RPMI8226 (cell line): ENCODE results near the gene CDC42EP3.
A peak's percentile ranks its signal among the peaks of the same experiment; 100 is the strongest.

Experiments used
- DNase-seq: peaks from one replicate; pipeline ENCODE4 v3.0.0-alpha.2; 2015

Gene CDC42EP3

DNA sequence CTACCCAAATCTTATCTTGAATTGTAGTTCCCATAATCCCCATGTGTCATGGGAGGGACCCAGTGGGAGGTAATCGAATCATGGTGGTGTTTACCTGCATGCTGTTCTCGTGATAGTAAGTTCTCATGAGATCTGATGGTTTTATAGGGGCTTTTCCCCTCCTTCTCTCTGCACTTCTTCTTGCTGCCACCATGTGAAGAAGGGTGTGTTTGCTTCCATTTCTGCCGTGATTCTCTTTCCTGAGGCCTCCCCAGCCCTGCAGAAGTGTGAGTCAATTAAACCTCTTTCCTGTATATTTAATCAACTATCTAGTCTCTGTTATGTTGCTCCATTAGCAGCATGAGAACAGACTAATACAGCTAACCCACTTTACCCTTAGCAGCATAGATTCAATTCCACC, 37.6 kb downstream of the CDC42EP3 start:
- no peak for DNase-seq

GRCh38 chr2:37633234-37633633, 38.2 kb downstream of the CDC42EP3 start:
- DNase-seq = no peak

GRCh38 chr2:37632310-37632709, 39.1 kb downstream of the CDC42EP3 start:
- no peak for DNase-seq

DNA sequence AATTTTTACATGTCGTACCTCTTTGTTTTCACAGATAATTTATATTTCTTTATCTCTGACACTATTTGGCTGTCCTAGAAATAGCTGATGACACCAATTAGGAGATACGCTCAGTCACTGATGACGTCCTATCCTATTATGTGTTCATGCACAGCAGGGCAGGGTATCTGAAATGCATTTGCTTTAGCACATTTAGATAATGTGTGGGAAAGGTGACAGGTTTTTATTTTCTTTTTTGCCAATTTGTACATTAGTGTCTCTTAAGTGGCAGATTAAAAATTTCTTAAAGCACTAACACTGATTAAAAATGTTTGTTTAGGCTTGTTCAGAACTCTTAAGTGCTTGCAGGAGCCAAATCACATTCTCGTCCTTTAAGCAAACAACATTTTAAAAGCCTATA, 39.7 kb downstream of the CDC42EP3 start:
- no peak for DNase-seq

GRCh38 chr2:37631292-37631691, 40.1 kb downstream of the CDC42EP3 start:
- no peak for DNase-seq

GRCh38 chr2:37630776-37631175, 40.7 kb downstream of the CDC42EP3 start:
- no peak for DNase-seq

DNA sequence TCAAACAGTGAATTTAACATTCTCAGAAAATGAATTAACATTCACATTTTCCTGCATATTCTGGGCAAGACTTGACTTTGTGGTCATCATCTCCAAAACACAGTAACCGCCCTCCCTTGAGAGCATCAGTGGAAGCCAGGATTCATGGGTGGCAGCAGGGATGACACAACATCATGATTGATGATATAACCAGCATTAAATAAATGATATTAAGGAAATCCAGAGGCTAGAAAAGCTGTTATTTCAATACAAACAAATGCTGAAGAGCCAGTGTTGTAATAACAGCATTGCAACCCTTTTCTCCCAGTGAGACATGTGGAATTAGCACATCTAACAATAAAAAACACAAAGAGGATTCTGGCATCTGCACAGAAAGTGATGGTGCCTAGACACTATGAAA, 41.1 kb downstream of the CDC42EP3 start:
- no peak for DNase-seq

DNA sequence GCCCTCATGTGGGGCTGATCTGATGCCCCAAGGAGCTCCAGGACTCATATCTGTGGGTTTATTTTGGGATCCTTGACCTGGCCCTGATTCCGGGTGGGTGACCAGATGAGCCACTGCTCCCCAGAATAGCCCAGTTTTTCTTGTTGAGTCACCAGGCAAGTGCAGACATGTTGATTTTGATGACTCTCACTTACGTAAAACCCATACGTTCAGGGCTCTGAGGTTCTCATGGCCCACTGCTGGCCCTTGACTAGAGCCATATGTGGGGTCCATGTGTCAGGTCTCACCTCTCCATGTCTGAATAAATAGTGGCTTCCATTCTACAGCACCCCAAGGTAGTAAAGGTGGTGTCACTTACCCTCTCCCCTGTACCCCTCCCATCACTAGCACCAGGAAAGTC, 41.9 kb downstream of the CDC42EP3 start:
- DNase-seq = no peak

DNA sequence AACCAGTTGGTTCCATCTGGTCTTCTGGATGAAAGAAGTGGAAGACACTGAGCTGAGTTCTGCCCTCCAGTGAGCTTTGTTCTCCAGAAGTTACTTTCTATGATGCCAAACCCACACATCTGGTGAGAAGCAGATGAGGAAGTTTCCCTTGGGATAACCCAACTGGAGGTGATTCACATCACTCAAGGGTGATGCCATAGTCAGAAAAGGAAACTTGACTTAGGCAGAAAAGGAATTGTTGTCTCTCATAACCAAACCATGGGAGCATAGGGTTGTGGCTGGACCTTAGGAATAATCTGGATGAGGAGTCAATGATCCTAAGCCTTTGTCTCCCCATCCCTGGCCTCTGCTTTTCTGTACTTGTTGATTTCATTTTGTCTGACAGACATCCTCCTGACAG, 43.7 kb downstream of the CDC42EP3 start:
- DNase-seq = no peak

GRCh38 chr2:37625796-37626571, 45.5 kb downstream of the CDC42EP3 start:
- peak; percentile 83 for DNase-seq

GRCh38 chr2:37625156-37625555, 46.3 kb downstream of the CDC42EP3 start:
- DNase-seq = no peak

DNA sequence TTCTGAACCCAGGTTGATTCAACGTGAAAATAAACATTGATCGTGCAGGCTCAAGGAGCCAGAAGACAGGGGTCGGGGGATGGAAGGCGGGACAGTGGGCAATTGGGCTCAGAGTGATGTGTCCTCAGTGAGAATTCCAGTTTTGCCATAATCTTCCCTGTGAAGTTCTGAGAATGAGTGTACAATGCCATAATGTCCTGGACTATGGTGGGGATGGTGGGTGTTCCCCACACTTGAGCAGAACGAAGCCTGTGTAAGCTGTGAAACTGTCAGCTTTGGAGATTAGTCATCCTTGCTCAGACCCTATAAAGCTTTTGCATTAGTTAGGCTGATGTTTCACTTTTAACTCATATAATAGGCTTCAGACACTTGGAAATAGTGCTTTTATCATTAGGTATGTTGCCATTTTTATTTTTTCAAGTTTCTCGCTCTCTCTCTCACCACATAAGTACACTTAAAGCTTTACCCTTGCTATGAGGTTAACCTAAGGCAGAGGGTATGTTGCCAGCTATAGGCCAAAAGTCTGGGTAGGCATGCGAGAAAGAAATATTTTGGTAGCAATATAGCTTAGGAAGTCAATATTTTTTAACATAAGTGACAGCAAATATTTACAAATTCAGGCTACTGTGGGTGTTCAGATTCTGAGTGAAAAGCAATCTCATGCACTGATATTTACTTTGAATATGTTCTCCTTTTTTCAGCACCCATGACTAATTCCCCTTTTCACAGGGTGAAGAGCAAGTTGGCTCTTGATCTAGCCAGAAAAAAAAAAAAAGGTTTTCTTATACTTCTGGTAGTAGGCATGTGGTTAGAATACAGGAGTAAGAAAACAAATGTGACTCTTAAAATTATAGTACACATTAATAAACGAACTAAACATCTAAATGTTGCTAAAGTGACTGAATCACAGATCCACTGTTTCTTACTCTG, 47.2 kb downstream of the CDC42EP3 start:
- no peak for DNase-seq

DNA sequence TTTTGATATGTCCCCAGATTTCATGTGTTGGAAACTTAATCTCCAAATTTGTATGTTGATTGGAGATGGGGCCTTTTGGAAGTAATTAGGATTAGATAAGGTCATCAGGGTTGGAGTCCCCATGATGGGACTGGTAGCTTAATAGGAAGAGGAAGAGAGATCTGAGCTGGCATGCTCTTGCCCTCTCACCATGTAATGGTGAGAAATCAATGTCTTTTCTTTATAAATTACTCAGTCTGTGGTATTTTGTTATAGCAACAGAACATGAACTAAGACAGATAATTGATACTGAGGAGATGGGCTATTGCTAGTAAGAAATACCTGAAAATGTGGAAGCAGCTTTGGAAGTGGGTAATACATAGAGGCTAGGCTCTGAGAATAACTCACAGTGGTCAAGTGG, 48.0 kb downstream of the CDC42EP3 start:
- DNase-seq = no peak

GRCh38 chr2:37622450-37623100, 48.9 kb downstream of the CDC42EP3 start:
- no peak for DNase-seq

DNA sequence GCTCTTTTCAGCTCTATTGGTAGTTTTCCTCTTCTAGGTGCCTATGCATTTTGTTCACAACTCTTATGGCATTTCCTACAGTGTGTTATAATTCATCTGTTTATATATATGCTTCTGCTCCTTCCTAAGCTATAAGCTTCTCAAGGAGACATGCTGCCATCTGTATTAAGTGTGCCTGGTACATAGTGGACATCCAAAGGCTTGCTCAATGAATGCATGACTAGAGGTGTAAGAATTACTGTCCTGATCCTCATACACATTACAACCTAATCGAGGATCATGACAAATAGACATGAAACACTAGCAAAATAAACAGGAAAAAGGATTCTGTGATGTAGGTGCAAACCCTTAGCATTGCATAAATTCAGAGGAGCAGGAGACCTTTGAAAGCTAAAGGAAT, 50.2 kb downstream of the CDC42EP3 start:
- no peak for DNase-seq

DNA sequence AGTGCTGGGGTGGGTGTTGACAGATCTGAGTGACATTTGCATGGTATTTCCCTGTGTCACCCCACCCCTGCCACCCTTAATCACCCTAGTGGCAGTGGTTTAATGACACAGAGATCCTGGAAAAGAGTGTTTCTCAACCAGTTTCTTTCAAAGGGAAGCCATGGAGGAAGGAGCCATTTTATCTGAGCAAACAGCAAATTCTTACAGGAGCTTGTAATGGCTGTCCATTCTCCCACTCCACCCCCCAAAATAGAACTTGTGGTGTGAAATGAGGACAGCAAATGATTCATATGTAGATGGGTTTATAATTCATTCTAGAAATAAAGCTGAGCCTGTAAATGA, 51.5 kb downstream of the CDC42EP3 start:
- DNase-seq = no peak

GRCh38 chr2:37619230-37619958, 52.0 kb downstream of the CDC42EP3 start:
- DNase-seq = no peak

DNA sequence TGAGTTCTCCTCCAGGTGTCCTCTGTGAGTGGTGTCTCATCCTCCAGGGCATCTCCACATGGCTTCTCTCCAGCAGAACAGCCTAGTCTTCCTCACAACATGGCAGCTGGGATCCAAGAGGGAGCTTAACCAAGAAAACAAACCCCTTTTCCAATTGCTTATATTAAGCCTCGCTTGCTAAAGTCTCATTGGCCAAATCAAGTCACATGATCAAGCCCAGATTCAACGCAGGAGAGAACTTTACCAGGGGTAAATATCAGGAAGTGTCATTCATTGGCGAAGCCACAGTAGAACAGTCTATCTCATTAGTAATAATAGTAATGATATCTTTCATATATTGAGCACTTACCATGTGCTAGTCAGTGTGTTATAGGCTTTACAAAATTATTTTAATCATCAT, 53.1 kb downstream of the CDC42EP3 start:
- no peak for DNase-seq

- DNase-seq = no peak
Observed at GRCh38 chr2:37617119-37617892, 54.1 kb downstream of the CDC42EP3 start.

DNA sequence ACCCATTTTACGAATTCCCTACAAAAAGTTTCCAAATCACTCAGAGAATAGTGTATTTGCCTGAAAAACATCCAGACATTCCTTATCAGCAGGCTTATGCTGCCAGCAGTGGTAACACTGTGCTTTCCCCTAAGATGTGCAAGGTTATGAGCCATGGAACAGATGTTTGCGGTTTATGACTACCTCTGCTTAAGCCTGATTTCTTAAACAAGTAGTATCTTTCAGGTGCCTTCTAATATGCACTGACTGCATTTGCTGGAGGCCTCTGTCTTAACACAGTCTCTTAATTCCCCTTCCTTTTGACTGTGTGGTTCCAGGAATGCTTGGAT, 54.8 kb downstream of the CDC42EP3 start:
- DNase-seq = peak; percentile 56

DNA sequence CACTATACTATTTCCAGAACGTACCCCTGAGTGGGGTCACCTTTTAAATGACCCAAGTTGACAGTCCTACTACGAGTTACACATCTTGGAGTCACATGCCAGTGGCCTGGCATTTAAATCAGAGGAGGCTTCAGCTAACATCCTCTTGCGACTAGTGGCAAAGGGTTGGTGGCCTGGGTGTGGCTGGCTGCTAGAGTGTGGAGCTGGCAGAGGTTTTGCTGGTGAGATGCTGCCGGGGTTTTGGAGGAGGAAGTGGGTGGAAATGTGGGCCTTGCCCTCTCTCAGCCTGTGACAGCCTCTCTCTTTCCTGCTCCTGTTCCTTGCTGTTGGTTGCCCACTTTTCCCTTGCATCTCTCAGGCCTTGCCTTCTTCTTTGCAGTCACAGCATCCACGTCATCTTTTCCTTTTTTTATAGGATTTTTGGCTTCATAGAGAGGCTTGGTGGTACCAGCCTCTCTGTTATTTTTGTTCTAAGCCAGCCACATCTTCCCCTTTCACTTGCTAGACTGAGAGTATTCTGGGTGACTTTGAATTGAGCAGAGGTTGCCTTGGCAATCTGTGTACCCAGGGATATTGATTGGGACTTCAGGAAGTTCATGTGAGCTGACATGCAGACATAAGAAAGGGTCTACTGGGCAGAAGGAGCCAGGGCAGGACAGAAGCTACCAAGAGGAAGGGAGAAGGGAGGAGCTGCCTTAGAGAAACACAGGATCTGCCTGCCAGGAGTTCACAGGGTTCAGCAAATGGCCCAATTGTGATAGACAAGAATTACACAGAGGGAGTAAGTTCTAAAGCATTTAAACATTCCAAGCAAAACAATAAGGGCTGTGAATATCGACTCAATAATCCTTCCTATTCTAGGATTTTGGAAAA, 55.4 kb downstream of the CDC42EP3 start:
- DNase-seq = peak; percentile 51
